HUES48 (cell line): ENCODE data around the gene RBM20.

Experiments
- H3K27ac ChIP-seq: one replicate; pipeline ENCODE4 v1.7.0; 2013; ENCODE audit warnings: low read depth, low read length, inconsistent platforms
- H3K27me3 ChIP-seq: 2 replicates; pipeline ENCODE4 v1.6.1; 2013; ENCODE audit warnings: mild to moderate bottlenecking, low read length; ENCODE audit not compliant: control insufficient read depth, insufficient read depth
- H3K36me3 ChIP-seq: 2 replicates; pipeline ENCODE4 v1.6.1; 2013; ENCODE audit warnings: low read length; ENCODE audit not compliant: control insufficient read depth, insufficient read depth
- H3K4me1 ChIP-seq: 2 replicates; pipeline ENCODE4 v1.6.1; 2013; ENCODE audit warnings: mild to moderate bottlenecking, low read length; ENCODE audit not compliant: control insufficient read depth, insufficient read depth
- H3K4me3 ChIP-seq: 2 replicates; pipeline ENCODE4 v1.5.1; 2013; ENCODE audit warnings: mild to moderate bottlenecking, low read depth, low read length
- H3K9ac ChIP-seq: 2 replicates; pipeline ENCODE4 v1.6.1; 2013; ENCODE audit warnings: mild to moderate bottlenecking, low read depth, low read length, moderate library complexity
- H3K9me3 ChIP-seq: 2 replicates; pipeline ENCODE4 v1.6.1; 2013; ENCODE audit warnings: low read length; ENCODE audit not compliant: control insufficient read depth, insufficient read depth

RBM20 gene

DNA sequence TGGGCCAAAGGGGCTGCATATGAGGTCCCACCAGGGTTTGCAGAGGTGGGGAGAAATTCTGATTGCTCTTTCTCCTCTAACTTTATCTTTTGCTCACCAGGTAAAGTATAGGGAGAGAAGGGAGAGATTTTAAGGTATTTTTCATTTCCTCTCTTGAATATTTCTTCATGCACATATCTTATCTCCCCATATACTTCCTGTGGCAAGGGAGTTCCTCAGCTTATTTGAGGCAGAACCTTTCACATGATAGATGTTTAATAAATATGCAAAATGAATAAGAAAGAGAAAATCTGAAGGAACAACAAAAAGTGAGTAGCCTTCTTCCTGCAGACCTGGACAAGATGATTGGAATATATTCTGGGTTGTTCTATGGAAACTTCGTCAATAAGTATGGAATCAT, 160.2 kb downstream of the RBM20 start:
- Histone ChIP-seq H3K4me3 (no peak overlapping the region), H3K9ac (no peak overlapping the region), H3K27ac (no peak overlapping the region), H3K9me3 (no peaks in the 10 kb centered on the region), H3K36me3 (no peaks in the 10 kb centered on the region), H3K27me3 (no peaks in the 10 kb centered on the region; the same call in 1 of the 2 replicates), H3K4me1 (no peaks in the 10 kb centered on the region)

DNA sequence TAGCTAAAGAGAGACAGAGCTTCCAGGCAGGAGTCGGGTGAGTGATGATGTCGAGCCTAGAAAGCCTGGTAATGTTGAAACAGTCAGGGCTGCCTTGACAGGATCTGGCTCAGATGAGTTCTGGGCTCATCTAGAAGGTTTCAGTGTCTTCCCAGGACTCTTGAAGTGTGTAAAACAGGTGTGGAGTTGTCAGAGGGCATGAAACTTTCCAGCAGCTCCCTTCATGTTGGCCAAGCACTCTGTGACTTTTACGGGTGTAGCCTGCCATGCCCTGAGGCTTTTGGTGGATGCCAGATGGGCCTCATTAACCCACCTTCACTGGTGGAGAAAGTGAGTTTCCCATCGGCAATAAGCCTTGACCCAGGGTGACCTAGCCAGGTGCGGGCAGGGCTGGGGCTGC, 161.2 kb downstream of the RBM20 start:
- H3K4me3 ChIP-seq = no peak overlapping the region
- no peak overlapping the region for H3K9ac ChIP-seq
- H3K4me1 ChIP-seq = no peaks in the 10 kb centered on the region
- H3K27ac ChIP-seq = no peak overlapping the region
- no peaks in the 10 kb centered on the region for H3K9me3 ChIP-seq
- no peaks in the 10 kb centered on the region for H3K36me3 ChIP-seq
- H3K27me3 ChIP-seq = no peaks in the 10 kb centered on the region

DNA sequence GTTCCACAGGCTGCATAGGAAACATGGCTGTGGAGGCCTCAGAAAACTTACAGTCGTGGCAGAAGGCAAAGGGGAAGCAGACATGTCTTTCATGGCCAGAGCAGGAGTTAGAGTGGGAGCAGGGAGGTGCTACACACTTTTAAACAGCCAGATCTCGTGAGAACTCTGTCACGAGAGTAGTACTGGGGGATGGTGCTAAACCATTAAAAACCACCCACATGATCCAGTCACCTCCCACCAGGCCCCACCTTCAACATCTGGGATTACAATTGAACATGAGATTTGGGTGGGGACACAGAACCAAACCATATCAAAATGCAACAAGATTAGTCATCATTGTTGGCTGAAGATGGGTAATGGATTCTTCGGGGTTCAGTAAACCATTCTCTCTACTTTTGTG, 162.2 kb downstream of the RBM20 start:
- no peak overlapping the region for H3K27ac ChIP-seq
- H3K9ac ChIP-seq = no peak overlapping the region

DNA sequence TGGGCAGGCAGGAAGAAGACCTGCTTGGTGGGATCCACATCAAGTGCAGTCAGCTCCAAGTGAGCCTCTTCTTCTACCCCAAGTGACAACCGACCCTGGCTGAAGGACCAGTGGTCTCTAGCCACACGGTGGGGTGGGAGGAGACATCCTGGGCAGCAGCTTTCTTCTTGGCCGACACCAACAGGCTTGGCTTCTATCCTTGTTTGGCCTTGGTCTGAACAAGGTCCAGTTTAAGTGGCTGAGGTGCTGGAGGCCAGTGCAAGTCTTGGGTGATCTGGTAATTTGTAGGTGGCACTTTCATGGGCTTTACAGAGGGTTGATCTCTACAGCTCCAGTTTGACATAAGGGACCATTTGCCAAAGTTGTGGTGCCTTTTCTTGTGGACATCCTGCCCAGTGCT, 164.0 kb downstream of the RBM20 start:
- Histone ChIP-seq H3K4me1 (no peaks in the 10 kb centered on the region), H3K27me3 (no peaks in the 10 kb centered on the region), H3K9ac (no peak overlapping the region), H3K36me3 (no peaks in the 10 kb centered on the region), H3K4me3 (no peak overlapping the region), H3K27ac (no peak overlapping the region), H3K9me3 (no peaks in the 10 kb centered on the region)

More for the DNA sequence above, 162.2 kb downstream of the RBM20 start:
- no peaks in the 10 kb centered on the region for H3K9me3 ChIP-seq
- H3K4me3 ChIP-seq = no peak overlapping the region
- H3K27me3 ChIP-seq = no peaks in the 10 kb centered on the region
- no peaks in the 10 kb centered on the region for H3K4me1 ChIP-seq
- H3K36me3 ChIP-seq = no peaks in the 10 kb centered on the region

DNA sequence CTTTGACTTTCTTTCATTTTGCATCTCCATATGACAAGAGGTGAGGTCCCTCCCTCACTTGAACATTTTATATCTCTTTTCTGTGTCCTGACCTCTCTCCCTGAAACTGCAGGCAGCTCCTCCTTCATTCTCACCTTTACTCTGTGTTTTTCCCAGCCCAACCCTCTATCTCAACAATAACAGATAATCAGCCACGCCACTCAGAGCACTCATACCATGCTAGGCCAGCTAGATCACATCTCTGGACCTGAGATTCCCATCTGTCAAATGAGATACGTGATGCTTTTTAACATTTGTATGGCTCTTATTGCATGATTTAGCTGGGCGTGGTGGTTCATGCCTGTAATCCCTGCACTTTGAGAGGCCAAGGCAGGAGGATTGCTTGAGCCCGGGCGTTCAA, 164.5 kb downstream of the RBM20 start:
- Histone ChIP-seq H3K9ac (no peak overlapping the region), H3K9me3 (no peaks in the 10 kb centered on the region), H3K4me1 (no peaks in the 10 kb centered on the region), H3K4me3 (no peak overlapping the region), H3K27me3 (no peaks in the 10 kb centered on the region), H3K27ac (no peak overlapping the region), H3K36me3 (no peaks in the 10 kb centered on the region)

DNA sequence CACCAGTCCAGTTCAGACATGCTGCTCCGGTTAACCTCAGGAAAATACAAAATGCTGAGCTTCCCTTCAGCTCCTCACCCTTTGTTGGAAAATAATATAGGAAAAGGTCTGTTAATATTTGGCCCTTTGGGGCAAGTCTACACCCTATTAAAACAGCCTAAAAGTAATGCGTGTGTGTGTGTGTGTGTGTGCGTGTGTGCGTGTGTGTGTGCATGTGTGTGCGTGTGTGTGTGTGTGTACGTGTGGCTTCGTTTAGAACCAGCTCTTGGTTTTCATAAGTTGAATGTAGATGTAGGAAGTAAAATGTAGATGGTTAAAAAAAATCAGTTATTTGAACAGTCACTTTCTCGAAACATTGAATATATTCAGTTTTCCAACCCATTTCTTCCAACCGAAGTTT, 166.5 kb downstream of the RBM20 start:
- no peaks in the 10 kb centered on the region for H3K36me3 ChIP-seq
- H3K9me3 ChIP-seq = no peaks in the 10 kb centered on the region
- no peak overlapping the region for H3K4me3 ChIP-seq
- no peaks in the 10 kb centered on the region for H3K27me3 ChIP-seq
- no peaks in the 10 kb centered on the region for H3K4me1 ChIP-seq
- no peak overlapping the region for H3K9ac ChIP-seq
- H3K27ac ChIP-seq = no peak overlapping the region

DNA sequence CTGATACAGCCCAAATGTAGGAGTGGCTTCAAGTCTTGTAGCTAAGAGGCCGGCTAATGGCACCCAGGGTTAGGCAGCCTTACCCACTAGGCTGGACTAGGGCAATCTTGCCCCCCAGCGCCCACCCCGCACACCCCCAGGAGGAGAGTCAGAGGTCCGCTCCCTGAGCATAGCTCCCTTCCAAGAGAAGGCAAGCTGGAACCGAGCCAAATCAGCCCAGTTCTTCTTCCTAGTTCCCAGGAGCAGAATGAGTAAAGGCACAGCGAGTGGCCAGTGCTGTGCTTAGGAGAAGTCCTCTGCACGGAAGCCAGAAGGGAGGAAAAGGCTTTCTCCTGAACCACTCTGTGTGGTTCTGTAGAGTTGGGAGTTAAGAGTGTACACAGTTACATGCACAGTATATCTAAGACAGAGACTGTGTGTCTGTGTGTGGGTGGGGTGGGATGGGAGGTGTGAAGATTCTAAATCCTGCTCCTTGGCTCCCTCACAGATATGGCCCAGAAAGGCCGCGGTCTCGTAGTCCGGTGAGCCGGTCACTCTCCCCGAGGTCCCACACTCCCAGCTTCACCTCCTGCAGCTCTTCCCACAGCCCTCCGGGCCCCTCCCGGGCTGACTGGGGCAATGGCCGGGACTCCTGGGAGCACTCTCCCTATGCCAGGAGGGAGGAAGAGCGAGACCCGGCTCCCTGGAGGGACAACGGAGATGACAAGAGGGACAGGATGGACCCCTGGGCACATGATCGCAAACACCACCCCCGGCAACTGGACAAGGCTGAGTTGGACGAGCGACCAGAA, 167.8 kb downstream of the RBM20 start:
- Histone ChIP-seq H3K27ac (no peak overlapping the region), H3K27me3 (no peaks in the 10 kb centered on the region), H3K4me3 (no peak overlapping the region), H3K36me3 (no peaks in the 10 kb centered on the region), H3K9me3 (no peaks in the 10 kb centered on the region), H3K4me1 (no peaks in the 10 kb centered on the region), H3K9ac (no peak overlapping the region)

DNA sequence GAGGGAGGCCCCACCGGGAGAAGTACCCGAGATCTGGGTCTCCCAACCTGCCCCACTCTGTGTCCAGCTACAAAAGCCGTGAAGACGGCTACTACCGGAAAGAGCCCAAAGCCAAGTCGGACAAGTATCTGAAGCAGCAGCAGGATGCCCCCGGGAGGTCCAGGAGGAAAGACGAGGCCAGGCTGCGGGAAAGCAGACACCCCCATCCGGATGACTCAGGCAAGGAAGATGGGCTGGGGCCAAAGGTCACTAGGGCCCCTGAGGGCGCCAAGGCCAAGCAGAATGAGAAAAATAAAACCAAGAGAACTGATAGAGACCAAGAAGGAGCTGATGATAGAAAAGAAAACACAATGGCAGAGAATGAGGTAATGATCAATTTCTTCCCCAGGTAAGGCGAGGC, 168.4 kb downstream of the RBM20 start:
- H3K4me1 ChIP-seq = no peaks in the 10 kb centered on the region
- no peak overlapping the region for H3K27ac ChIP-seq
- no peaks in the 10 kb centered on the region for H3K27me3 ChIP-seq
- H3K9me3 ChIP-seq = no peaks in the 10 kb centered on the region
- H3K36me3 ChIP-seq = no peaks in the 10 kb centered on the region
- H3K9ac ChIP-seq = no peak overlapping the region
- no peak overlapping the region for H3K4me3 ChIP-seq

DNA sequence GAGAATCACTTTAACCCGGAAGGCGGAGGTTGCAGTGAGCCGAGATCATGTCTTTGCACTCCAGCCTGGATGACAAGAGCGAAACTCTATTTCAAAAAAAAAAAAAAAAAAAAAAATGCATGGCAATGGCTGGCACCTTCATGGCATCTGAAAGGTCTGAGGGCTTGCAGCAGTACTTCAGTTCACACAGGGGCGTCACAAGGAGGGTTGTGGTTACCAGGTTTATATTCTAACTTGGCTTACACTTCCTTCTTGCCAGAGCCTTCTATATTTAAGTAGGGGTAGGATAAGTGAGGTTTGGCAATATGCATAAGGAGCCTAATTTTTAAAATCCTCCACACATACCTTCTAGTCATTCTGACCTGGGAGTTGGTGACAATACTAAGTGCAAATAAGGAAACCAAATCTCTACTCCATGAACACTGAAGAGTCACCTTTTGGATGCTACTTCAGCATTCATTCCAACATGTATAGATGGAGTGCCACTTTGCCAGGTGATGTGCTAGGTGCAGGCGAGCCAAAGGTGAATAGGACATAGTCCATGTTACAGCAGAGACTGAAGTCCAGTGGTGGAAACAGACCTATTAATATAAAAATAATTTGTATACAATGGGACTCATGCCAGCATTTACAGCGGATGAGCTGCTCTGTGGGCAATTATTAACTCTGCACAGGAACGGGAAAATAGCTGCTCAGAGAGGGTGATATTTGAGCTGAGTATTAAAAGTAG, 169.8 kb downstream of the RBM20 start:
- Histone ChIP-seq H3K27me3 (no peaks in the 10 kb centered on the region), H3K4me1 (no peaks in the 10 kb centered on the region), H3K9me3 (no peaks in the 10 kb centered on the region), H3K27ac (no peak overlapping the region), H3K9ac (no peak overlapping the region), H3K36me3 (no peaks in the 10 kb centered on the region), H3K4me3 (no peak overlapping the region)

DNA sequence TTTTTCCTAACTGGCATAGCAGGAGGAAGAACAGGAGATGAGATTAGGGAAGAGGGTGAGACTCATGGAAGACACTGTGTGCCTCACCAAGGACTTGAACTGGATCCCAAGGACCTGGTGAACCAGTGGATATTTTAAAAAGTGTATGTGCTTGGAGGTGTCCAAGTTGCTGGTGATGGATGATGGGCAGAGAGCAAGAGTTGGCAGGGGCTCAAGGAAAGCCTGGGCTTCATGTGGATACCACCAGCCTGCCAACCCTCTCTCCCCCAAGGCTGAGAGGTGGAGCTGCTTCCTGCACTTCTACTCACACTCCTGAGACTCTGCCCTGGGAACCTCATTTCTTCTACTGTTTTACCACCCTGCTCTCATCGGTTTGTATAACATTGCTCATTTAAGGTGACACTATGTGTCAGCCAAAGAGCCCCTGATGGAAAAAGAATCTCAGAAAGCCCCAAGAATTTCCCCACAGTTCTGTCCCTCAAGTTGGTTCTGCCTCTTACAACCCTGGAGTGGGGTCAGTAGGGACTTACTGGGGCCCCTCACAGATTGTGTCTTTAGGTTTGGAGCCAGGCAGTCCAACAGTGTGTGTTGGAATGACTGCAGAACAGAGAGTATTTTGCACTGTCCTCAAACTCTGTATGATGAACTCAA, 171.3 kb downstream of the RBM20 start:
- H3K27ac ChIP-seq = no peak overlapping the region
- no peaks in the 10 kb centered on the region for H3K9me3 ChIP-seq
- H3K36me3 ChIP-seq = no peaks in the 10 kb centered on the region
- H3K4me3 ChIP-seq = no peak overlapping the region
- no peaks in the 10 kb centered on the region for H3K27me3 ChIP-seq
- H3K4me1 ChIP-seq = no peaks in the 10 kb centered on the region
- H3K9ac ChIP-seq = no peak overlapping the region

DNA sequence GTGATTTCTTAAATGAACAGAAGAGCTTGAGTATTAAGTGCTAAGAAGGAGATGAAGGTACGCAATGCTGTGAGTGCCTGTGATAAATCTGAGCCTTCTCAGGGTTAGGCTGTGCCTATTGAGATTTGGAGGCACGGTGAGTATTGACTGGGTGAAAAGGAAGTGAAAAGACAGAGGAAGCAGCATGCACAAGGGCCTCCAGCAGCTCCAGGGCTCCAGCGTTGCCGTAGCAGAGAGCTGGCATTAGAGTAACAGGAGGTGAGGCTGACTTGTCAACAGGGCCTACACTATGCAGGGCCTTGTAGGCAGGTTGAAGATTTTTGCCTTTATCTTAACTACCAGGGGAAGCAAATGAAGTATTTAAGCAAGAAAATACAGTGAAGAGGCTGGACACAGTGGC, 173.5 kb downstream of the RBM20 start:
- H3K4me1 ChIP-seq = peaks cover 7% of the 10 kb centered on the region
- H3K36me3 ChIP-seq = no peaks in the 10 kb centered on the region
- no peak overlapping the region for H3K9ac ChIP-seq
- H3K27ac ChIP-seq = no peak overlapping the region
- no peaks in the 10 kb centered on the region for H3K9me3 ChIP-seq
- no peak overlapping the region for H3K4me3 ChIP-seq
- no peaks in the 10 kb centered on the region for H3K27me3 ChIP-seq
